HuH-7 (cell line): ENCODE data around the gene BHLHE40.
"Not testable (repeated sequence)": the region's sequence is repeated elsewhere in the genome, so short reads cannot be mapped to it uniquely, and the experiment has no call there.

ENCODE experiments used
- DNase-seq: peaks from one replicate; pipeline ENCODE4 v3.0.0; 2011; ENCODE audit warnings: low spot score

Gene BHLHE40

GRCh38 chr3:4961865-4962264 lies 17.4 kb upstream of the BHLHE40 start:
- DNase-seq: not testable (repeated sequence)

- DNase-seq: no peak
Measured at GRCh38 chr3:4963669-4964570, 15.3 kb upstream of the BHLHE40 start.

GRCh38 chr3:4966006-4966405 lies 13.2 kb upstream of the BHLHE40 start:
- not testable (repeated sequence) for DNase-seq

- DNase-seq: not testable (repeated sequence)
Measured at GRCh38 chr3:4967683-4968082, 11.6 kb upstream of the BHLHE40 start.

- not testable (repeated sequence) for DNase-seq
Measured at GRCh38 chr3:4971437-4971836, 7.8 kb upstream of the BHLHE40 start.

GRCh38 chr3:4971838-4972237 lies 7.4 kb upstream of the BHLHE40 start:
- DNase-seq: no peak

GRCh38 chr3:4972652-4973643 lies 6.3 kb upstream of the BHLHE40 start:
- DNase-seq: no peak

- DNase-seq: no peak
Measured at GRCh38 chr3:4974154-4974553, 5.1 kb upstream of the BHLHE40 start.

- DNase-seq: peak; percentile 87
Measured at GRCh38 chr3:4976109-4976508, 3.1 kb upstream of the BHLHE40 start.

- DNase-seq: peak; percentile 82
Measured at GRCh38 chr3:4977001-4977852, 2.0 kb upstream of the BHLHE40 start.

- no peak for DNase-seq
Measured at GRCh38 chr3:4977853-4978203, 1.4 kb upstream of the BHLHE40 start.

GRCh38 chr3:4978204-4978965 lies 852 bp upstream of the BHLHE40 start:
- peak; percentile 98 for DNase-seq

- DNase-seq: peak; percentile 92
Measured at GRCh38 chr3:4978966-4979427, 240 bp upstream of the BHLHE40 start.

- DNase-seq: peak; percentile 81
Measured at GRCh38 chr3:4980229-4981203, 1.3 kb downstream of the BHLHE40 start.

- DNase-seq: no peak
Measured at GRCh38 chr3:4981294-4981664, 2.0 kb downstream of the BHLHE40 start.

- peak; percentile 81 for DNase-seq
Measured at GRCh38 chr3:4981665-4982494, 2.6 kb downstream of the BHLHE40 start.

GRCh38 chr3:4982773-4983738 lies 3.8 kb downstream of the BHLHE40 start:
- DNase-seq: no peak
